ENCODE results near the gene C2. TPM values are rescaled to one million over a fixed set of nuclear protein-coding genes. Genes with fewer than 3 reads are reported as not detected.
"Not testable (repeated sequence)": the region's sequence is repeated elsewhere in the genome, so short reads cannot be mapped to it uniquely, and the experiment has no call there.

C2 gene
- total RNA-seq, 1 experiment from 2014 or later = 0.66 TPM

GRCh38 chr6:31989363-31989762, 61.8 kb downstream of the C2 start:
- H2AK5ac ChIP-seq (ENCODE audit: insufficient read length, low read length); H3K18ac ChIP-seq (ENCODE audit: insufficient read length, low read depth, low read length); H3K27me3 Mint-ChIP-seq (ENCODE audit: low read depth); H2BK12ac ChIP-seq (ENCODE audit: insufficient read length, low read depth, low read length); H3K56ac ChIP-seq (ENCODE audit: insufficient read length, low read depth, low read length); H3K27ac Mint-ChIP-seq; H3K4me2 ChIP-seq (ENCODE audit: insufficient read depth, insufficient read length, low read length); H2BK120ac ChIP-seq (ENCODE audit: low read depth, low read length, poor library complexity, severe bottlenecking); H3K14ac ChIP-seq (ENCODE audit: insufficient read depth, low read length); H4K91ac ChIP-seq (ENCODE audit: insufficient read length, low read depth, low read length); H3K27ac ChIP-seq (ENCODE audit: insufficient read length, low read depth, low read length); H4K8ac ChIP-seq (replicated peaks; ENCODE audit: insufficient read length, low read depth, low read length); H3K23ac ChIP-seq (ENCODE audit: insufficient read length, low read depth, low read length); H3K9me3 Mint-ChIP-seq; H2BK20ac ChIP-seq (ENCODE audit: low read depth, low read length, poor library complexity, severe bottlenecking); H3K4ac ChIP-seq (ENCODE audit: low read depth, low read length); H3K23me2 ChIP-seq (ENCODE audit: insufficient read length, low read depth, low read length, poor library complexity, severe bottlenecking); DNase-seq; H4K20me1 ChIP-seq (ENCODE audit: control insufficient read depth, insufficient read depth, insufficient read length); H3K4me3 Mint-ChIP-seq; H3K79me1 ChIP-seq (ENCODE audit: insufficient read depth, low read depth, low read length, poor library complexity, severe bottlenecking); H3K9me3 ChIP-seq (ENCODE audit: control insufficient read depth, low read depth, low read length); H2AFZ ChIP-seq (ENCODE audit: low read length); H3K36me3 Mint-ChIP-seq (ENCODE audit: insufficient read depth in 1 of 3, low read depth in 3 of 3); H3K9ac ChIP-seq (ENCODE audit: extremely low read depth, insufficient read length, low read length); H3T11ph ChIP-seq (ENCODE audit: low read length); H2BK15ac ChIP-seq (ENCODE audit: low read depth, low read length); H3K27me3 ChIP-seq (ENCODE audit: insufficient read depth, low read length); H3K4me1 Mint-ChIP-seq; H3K4me1 ChIP-seq (ENCODE audit: insufficient read depth, low read length); H3K79me2 ChIP-seq (ENCODE audit: insufficient read depth, low read length); H2BK5ac ChIP-seq (ENCODE audit: insufficient read length, low read length); H4K5ac ChIP-seq (ENCODE audit: insufficient read length, low read depth, low read length): not testable (repeated sequence)
- WGBS (ENCODE audit: extremely low coverage, insufficient read length, low lambda C conversion rate) = no CpG with 5 or more reads among the region's 10 CpGs

- H3K4me3 Mint-ChIP-seq; H3K56ac ChIP-seq (ENCODE audit: insufficient read length, low read depth, low read length); H3K14ac ChIP-seq (ENCODE audit: insufficient read depth, low read length); H3K9ac ChIP-seq (ENCODE audit: extremely low read depth, insufficient read length, low read length); H3K4me1 ChIP-seq (ENCODE audit: insufficient read depth, low read length); H3K9me3 ChIP-seq (ENCODE audit: control insufficient read depth, low read depth, low read length); H4K5ac ChIP-seq (ENCODE audit: insufficient read length, low read depth, low read length); DNase-seq; H3K79me1 ChIP-seq (ENCODE audit: insufficient read depth, low read depth, low read length, poor library complexity, severe bottlenecking); H3K27me3 ChIP-seq (ENCODE audit: insufficient read depth, low read length); H3K79me2 ChIP-seq (ENCODE audit: insufficient read depth, low read length); H2BK15ac ChIP-seq (ENCODE audit: low read depth, low read length); H3K27ac Mint-ChIP-seq; H2AFZ ChIP-seq (ENCODE audit: low read length); H2BK20ac ChIP-seq (ENCODE audit: low read depth, low read length, poor library complexity, severe bottlenecking); H3K18ac ChIP-seq (ENCODE audit: insufficient read length, low read depth, low read length); H3K36me3 Mint-ChIP-seq (ENCODE audit: insufficient read depth in 1 of 3, low read depth in 3 of 3); H3K4me2 ChIP-seq (ENCODE audit: insufficient read depth, insufficient read length, low read length); H3K9me3 Mint-ChIP-seq; H3K27me3 Mint-ChIP-seq (ENCODE audit: low read depth); H2BK120ac ChIP-seq (ENCODE audit: low read depth, low read length, poor library complexity, severe bottlenecking); H3K27ac ChIP-seq (ENCODE audit: insufficient read length, low read depth, low read length); H3K23ac ChIP-seq (ENCODE audit: insufficient read length, low read depth, low read length); H4K91ac ChIP-seq (ENCODE audit: insufficient read length, low read depth, low read length); H4K20me1 ChIP-seq (ENCODE audit: control insufficient read depth, insufficient read depth, insufficient read length); H3T11ph ChIP-seq (ENCODE audit: low read length); H2BK12ac ChIP-seq (ENCODE audit: insufficient read length, low read depth, low read length); H4K8ac ChIP-seq (replicated peaks; ENCODE audit: insufficient read length, low read depth, low read length); H3K4me1 Mint-ChIP-seq; H2BK5ac ChIP-seq (ENCODE audit: insufficient read length, low read length); H3K4ac ChIP-seq (ENCODE audit: low read depth, low read length); H3K23me2 ChIP-seq (ENCODE audit: insufficient read length, low read depth, low read length, poor library complexity, severe bottlenecking); H2AK5ac ChIP-seq (ENCODE audit: insufficient read length, low read length): not testable (repeated sequence)
- WGBS (ENCODE audit: extremely low coverage, insufficient read length, low lambda C conversion rate) = no CpG with 5 or more reads among the region's 14 CpGs
Measured at GRCh38 chr6:31994421-31994820, 66.9 kb downstream of the C2 start.

Small RNA genes within 50 kb of the gene (microRNA-seq; reads per million reads assigned to microRNA genes)
- gene MIR1236 (ENCODE audit: borderline microRNAs expressed) = not detected

Other genes starting within 250 kb of the C2 start
- 1.8 and 2.2 TPM in 2 replicates for gene LY6G5C, start 246.7 kb upstream of the C2 start, total RNA-seq (2021)
- 32.9 and 34.4 TPM in 2 replicates for gene ABHD16A, start 224.4 kb upstream of the C2 start, total RNA-seq (2021)
- gene LY6G6F, start 220.9 kb upstream of the C2 start, total RNA-seq (2021) = not detected in 2 replicates
- not detected in 2 replicates for gene LY6G6D, start 212.4 kb upstream of the C2 start, total RNA-seq (2021)
- 0.24 TPM in 1 of 2 replicates, not detected in the other for gene LY6G6C, start 206.0 kb upstream of the C2 start, total RNA-seq (2021)
- not detected in 2 replicates for gene MPIG6B, start 204.3 kb upstream of the C2 start, total RNA-seq (2021)
- gene DDAH2, start 198.4 kb upstream of the C2 start, total RNA-seq (2021) = 70.5 and 73.2 TPM in 2 replicates
- gene CLIC1, start 191.2 kb upstream of the C2 start, total RNA-seq (2021) = 265 and 266 TPM in 2 replicates
- gene MSH5, start 187.7 kb upstream of the C2 start, total RNA-seq (2021) = 21.5 and 22.4 TPM in 2 replicates
- gene SAPCD1, start 165.1 kb upstream of the C2 start, total RNA-seq (2021) = 3.2 and 4.3 TPM in 2 replicates
- 2.5 TPM in 2 replicates for gene VWA7, start 150.4 kb upstream of the C2 start, total RNA-seq (2021)
- gene VARS1, start 132.0 kb upstream of the C2 start, total RNA-seq (2021) = 148 and 154 TPM in 2 replicates
- 114 and 123 TPM in 2 replicates for gene LSM2, start 120.8 kb upstream of the C2 start, total RNA-seq (2021)
- 1.6 and 2.5 TPM in 2 replicates for gene HSPA1L, start 112.4 kb upstream of the C2 start, total RNA-seq (2021)
- gene HSPA1A, start 112.2 kb upstream of the C2 start, total RNA-seq (2021) = 51.2 and 51.7 TPM in 2 replicates
- gene HSPA1B, start 100.0 kb upstream of the C2 start, total RNA-seq (2021) = 85.1 and 90.5 TPM in 2 replicates
- 35.1 and 36.2 TPM in 2 replicates for gene NEU1, start 64.9 kb upstream of the C2 start, total RNA-seq (2021)
- gene SLC44A4, start 48.7 kb upstream of the C2 start, total RNA-seq (2021) = 3.3 and 3.8 TPM in 2 replicates
- 121 and 124 TPM in 2 replicates for gene EHMT2, start 30.0 kb upstream of the C2 start, total RNA-seq (2021)
- gene ZBTB12, start 25.6 kb upstream of the C2 start, total RNA-seq (2021) = 31.0 and 32.7 TPM in 2 replicates
- gene CFB, start 18.4 kb downstream of the C2 start, total RNA-seq (2021) = 0.31 and 0.39 TPM in 2 replicates
- gene NELFE, start 31.3 kb downstream of the C2 start, total RNA-seq (2021) = 90.8 and 91.4 TPM in 2 replicates
- 78.8 and 86.2 TPM in 2 replicates for gene SKIC2, start 31.5 kb downstream of the C2 start, total RNA-seq (2021)
- gene DXO, start 44.4 kb downstream of the C2 start, total RNA-seq (2021) = 21.6 and 22.9 TPM in 2 replicates
- gene C4A, start 54.3 kb downstream of the C2 start, total RNA-seq (2021) = 4.3 and 5.1 TPM in 2 replicates
- gene C4B, start 87.1 kb downstream of the C2 start, total RNA-seq (2021) = 2.7 TPM in 2 replicates
- not detected in 2 replicates for gene CYP21A2, start 110.7 kb downstream of the C2 start, total RNA-seq (2021)
- gene TNXB, start 181.6 kb downstream of the C2 start, total RNA-seq (2021) = 5.0 and 5.2 TPM in 2 replicates
- gene ATF6B, start 200.5 kb downstream of the C2 start, total RNA-seq (2021) = 44.0 and 45.3 TPM in 2 replicates
- gene FKBPL, start 202.6 kb downstream of the C2 start, total RNA-seq (2021) = 10.9 and 11.1 TPM in 2 replicates
- gene PRRT1, start 224.2 kb downstream of the C2 start, total RNA-seq (2021) = 1.8 and 1.9 TPM in 2 replicates
- 43.1 and 46.3 TPM in 2 replicates for gene PPT2, start 226.4 kb downstream of the C2 start, total RNA-seq (2021)
- 20.8 and 27.2 TPM in 2 replicates for gene EGFL8, start 236.9 kb downstream of the C2 start, total RNA-seq (2021)
- 88.8 and 89.5 TPM in 2 replicates for gene AGPAT1, start 248.4 kb downstream of the C2 start, total RNA-seq (2021)

All from H9 (cell line).